Heart right ventricle (tissue), 16 donors: ENCODE results near the gene ZNF586. TPM values are rescaled to one million over a fixed set of nuclear protein-coding genes. Genes with fewer than 3 reads are reported as not detected.
"Not testable (repeated sequence)": the region's sequence is repeated elsewhere in the genome, so short reads cannot be mapped to it uniquely, and the experiment has no call there.

Experiments used
- ATAC-seq, 8 donors: fragments of 200-7000 bp; cut with Tn5 transposase; one replicate each; pipeline ENCODE4 v1.9.1; 2020; ENCODE audit warnings: mild to moderate bottlenecking in 8 of 8, moderate library complexity in 8 of 8, moderate number of reproducible peaks in 1 of 8
- DNase-seq, 2 donors: peaks; one replicate each; pipeline ENCODE4 v3.0.0-alpha.2; 2020
- H3K27ac ChIP-seq, 10 donors: fragments of 200-600 bp; sonication (generic) in 2 of 10; one replicate each; pipeline versions ENCODE4 v1.5.0 to v1.8.0; 2020 to 2022; ENCODE audit warnings: mild to moderate bottlenecking in 3 of 10
- H3K27me3 ChIP-seq, 7 donors: fragments of 200-600 bp; one replicate each; pipeline ENCODE4 v1.8.0; 2021 to 2022; ENCODE audit warnings: mild to moderate bottlenecking in 2 of 7
- H3K36me3 ChIP-seq, 9 donors: fragments of 200-600 bp; sonication (generic) in 1 of 9; one replicate each; pipeline versions ENCODE4 v1.5.0 to v1.8.0; 2020 to 2022; ENCODE audit warnings: mild to moderate bottlenecking in 2 of 9
- H3K4me1 ChIP-seq, 9 donors: fragments of 200-600 bp; sonication (generic) in 1 of 9; one replicate each; pipeline versions ENCODE4 v1.5.0 to v1.8.0; 2020 to 2022; ENCODE audit warnings: mild to moderate bottlenecking in 4 of 9
- H3K4me3 ChIP-seq, 10 donors: fragments of 200-600 bp; sonication (generic) in 2 of 10; one replicate each; pipeline versions ENCODE4 v1.5.0 to v1.8.0; 2020 to 2022; ENCODE audit warnings: mild to moderate bottlenecking in 7 of 10, moderate library complexity in 2 of 10
- H3K9me3 ChIP-seq, 11 donors: fragments of 200-600 bp in 10 of 11; sonication (generic) in 2 of 11; one replicate each; pipeline versions ENCODE4 v1.5.0 to v1.8.0; 2013 to 2022; ENCODE audit warnings: mild to moderate bottlenecking in 2 of 11, control low read depth in 1 of 11, moderate library complexity in 1 of 11
- WGBS, 2 donors: extraction: QIAGEN DNeasy Blood & Tissue Kit; methylation state at CpG; one replicate each; pipeline ENCODE4 v1.1.7; 2013; ENCODE audit warnings: inconsistent platforms in 1 of 2; 5-methylcytosine and 5-hydroxymethylcytosine counted together
- intact Hi-C, 10 donors: fragments of 100-400 bp; cut with DNase I; formaldehyde crosslinking; loops; one replicate each; pipeline versions ENCODE4 v1.11.1 to v1.14.2; 2022
- polyA plus RNA-seq, 2 donors: library from polyadenylated mRNA; stranded (reverse); fragments of 200-250 nt; gene quantifications; one replicate each; pipeline ENCODE4 v1.2.3, GENCODE V29; 2013
- total RNA-seq, 10 donors: library from RNA; stranded (reverse); fragmentation: NEBNext Ultra II Directional in 3 of 10; extraction: Animal tissue kit (Norgen Biotek cat#: 25700) in 3 of 10; gene quantifications; one replicate each; pipeline versions ENCODE4 v1.2.1 to v1.2.4, GENCODE V29; 2021 to 2023
- TF ChIP-seq, protein P1 (sequence below), 9 donors: fragments of 200-600 bp; sonication (generic) in 2 of 9; IDR thresholded peaks; one replicate each; pipeline versions ENCODE4 v1.5.0 to v1.8.0; 2021 to 2022; ENCODE audit warnings: antibody characterized with exemption in 9 of 9, mild to moderate bottlenecking in 5 of 9, moderate library complexity in 1 of 9
- donor health status: Arrhythmogenic right ventricular cardiomyopathy.
- donor health status: ischemic (EF 13 %, LVEDD 7.1; RV severe dilation, severe dysfunction).
- donor health status: healthy with polysubstance abuse.
- donor health status: DM: no; HTN: yes; CAD: no.
- donor health status: DM: no; HTN: no; CAD: no.
- donor health status: ischemic (EF 25% LVEDD 6.9; RV normal size, moderate dysfunction).
- donor health status: ischemic (EF 25% LVEDD 5.7; RV mildly dilated, moderate dysfunction).
- donor health status: healthy.
- donor health status: DM: yes; HTN: yes; CAD: no.
- donor health status: Ischemic cardiomyopathy.
- donor health status: ischemic (EF 35%, LVEDD 5.7; RV mildly dilated, moderate dysfunction).
- donor health status: nonischemic (EF 11% LVEDD 7.7; RV severe dilation, severe dysfunction).
- donor health status: DM: yes; HTN: yes; CAD: no.
- donor health status: PGD.
- donor health status: ischemic (EF 29% LVEDD 5.4; RV normal size, mild dysfunction).
- donor health status: nonischemic (EF 23%, LVEDD 6.1; RV moderate dilation, normal function).

The ZNF586 gene
- total and polyA plus RNA-seq, 12 donors = 6.7 to 14.4 (median 10.0) TPM

DNA sequence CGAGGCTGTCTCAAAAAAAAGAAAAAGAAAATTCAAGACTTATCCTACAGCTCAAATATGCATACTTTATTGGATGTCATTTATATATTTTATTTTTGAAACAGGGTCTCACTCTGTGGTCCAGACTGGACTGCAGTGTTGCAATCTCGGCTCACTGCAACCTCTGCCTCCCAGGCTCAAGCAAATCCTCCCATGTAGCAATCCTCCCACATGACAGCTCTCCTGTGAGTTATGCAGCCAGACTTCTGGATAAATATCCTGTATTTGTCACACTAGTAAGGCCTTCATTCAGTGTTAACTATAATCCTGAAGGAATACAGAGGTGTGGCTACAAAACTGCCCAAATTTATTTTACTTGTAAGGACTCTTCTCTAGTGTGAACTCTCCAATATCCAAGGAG lies 38.1 kb downstream of the ZNF586 start:
- TF ChIP-seq, protein P1, sequence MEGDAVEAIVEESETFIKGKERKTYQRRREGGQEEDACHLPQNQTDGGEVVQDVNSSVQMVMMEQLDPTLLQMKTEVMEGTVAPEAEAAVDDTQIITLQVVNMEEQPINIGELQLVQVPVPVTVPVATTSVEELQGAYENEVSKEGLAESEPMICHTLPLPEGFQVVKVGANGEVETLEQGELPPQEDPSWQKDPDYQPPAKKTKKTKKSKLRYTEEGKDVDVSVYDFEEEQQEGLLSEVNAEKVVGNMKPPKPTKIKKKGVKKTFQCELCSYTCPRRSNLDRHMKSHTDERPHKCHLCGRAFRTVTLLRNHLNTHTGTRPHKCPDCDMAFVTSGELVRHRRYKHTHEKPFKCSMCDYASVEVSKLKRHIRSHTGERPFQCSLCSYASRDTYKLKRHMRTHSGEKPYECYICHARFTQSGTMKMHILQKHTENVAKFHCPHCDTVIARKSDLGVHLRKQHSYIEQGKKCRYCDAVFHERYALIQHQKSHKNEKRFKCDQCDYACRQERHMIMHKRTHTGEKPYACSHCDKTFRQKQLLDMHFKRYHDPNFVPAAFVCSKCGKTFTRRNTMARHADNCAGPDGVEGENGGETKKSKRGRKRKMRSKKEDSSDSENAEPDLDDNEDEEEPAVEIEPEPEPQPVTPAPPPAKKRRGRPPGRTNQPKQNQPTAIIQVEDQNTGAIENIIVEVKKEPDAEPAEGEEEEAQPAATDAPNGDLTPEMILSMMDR (IDR thresholded peaks at IDR 0.05) = no peak
- peaks cover 0 to 66% (median 18%) of the 10 kb centered on the region in 9 donors for H3K36me3 ChIP-seq

DNA sequence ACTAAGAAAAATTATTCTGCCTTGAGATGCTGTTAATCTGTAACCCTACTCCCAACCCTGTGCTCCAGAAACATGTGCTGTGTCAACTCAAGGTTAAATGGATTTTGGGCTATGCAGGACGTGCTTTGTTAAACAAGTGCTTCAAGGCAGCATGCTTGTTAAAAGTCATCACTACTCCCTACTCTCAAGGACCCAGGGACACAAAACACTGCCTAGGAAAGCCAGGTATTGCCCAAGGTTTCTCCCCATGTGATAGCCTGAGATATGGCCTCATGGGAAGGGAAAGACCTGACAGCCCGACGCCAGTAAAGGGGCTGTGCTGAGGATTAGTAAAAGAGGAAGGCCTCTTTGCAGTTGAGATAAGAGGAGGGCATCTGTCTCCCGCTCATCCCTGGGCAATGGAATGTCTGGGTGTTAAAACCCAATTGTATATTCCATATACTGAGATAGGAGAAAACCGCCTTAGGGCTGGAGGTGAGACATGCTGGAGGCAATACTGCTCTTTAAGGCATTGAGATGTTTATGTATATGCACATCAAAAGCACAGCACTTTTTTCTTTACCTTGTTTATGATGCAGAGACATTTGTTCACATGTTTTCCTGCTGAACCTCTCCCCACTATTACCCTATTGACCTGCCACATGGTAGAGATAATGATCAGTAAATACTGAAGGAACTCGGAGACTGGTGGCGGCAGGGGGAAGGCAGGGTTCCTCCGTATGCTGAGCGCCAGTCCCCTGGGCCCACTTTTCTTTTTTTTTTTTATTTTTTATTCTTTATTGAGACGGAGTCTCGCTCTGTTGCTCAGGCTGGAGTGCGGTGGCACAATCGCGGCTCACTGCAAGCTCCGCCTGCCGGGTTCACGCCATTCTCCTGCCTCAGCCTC lies 41.2 kb downstream of the ZNF586 start:
- ATAC-seq, H3K27me3 ChIP-seq, H3K27ac ChIP-seq, H3K9me3 ChIP-seq, H3K4me3 ChIP-seq, intact Hi-C loops, DNase-seq: not testable (repeated sequence)
- 76 to 81% methylated on average over 17 of the region's 17 CpGs for WGBS, 2 donors
- peaks cover 2 to 28% (median 16%) of the 10 kb centered on the region in 9 donors for H3K4me1 ChIP-seq
- peaks cover 0 to 69% (median 18%) of the 10 kb centered on the region in 9 donors for H3K36me3 ChIP-seq

More for the DNA sequence above, 38.1 kb downstream of the ZNF586 start:
- intact Hi-C loops = no loop called here
- Histone ChIP-seq H3K27me3 (no peaks in the 10 kb centered on the region), H3K4me1 (peaks cover 4 to 36% (median 22%) of the 10 kb centered on the region in 9 donors), H3K9me3 (no peaks in the 10 kb centered on the region), H3K27ac (no peak overlapping the region), H3K4me3 (no peak overlapping the region)
- ATAC-seq (no peak), DNase-seq (no peak)
- WGBS, 2 donors = 89 to 92% methylated on average over 2 of the region's 2 CpGs

DNA sequence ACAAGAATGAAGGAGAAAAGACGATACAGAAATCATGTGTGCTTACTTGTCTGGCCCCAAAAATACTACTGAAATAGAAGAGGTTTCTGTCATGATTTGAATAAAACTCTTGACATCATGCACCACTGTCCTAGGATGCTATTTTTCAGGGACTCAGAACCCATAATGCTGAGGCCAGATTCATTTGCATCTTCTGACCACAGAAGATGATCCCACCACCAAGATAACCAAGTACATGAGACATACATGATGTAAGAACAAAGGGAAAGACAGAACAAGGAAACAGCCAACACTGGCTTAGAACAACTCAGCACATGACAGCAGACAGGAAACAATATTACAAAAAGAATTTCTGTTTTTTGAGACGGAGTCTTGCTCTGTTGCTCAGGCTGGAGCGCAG lies 42.8 kb downstream of the ZNF586 start:
- Histone ChIP-seq H3K4me1 (peaks cover 2 to 26% (median 16%) of the 10 kb centered on the region in 9 donors), H3K9me3 (no peaks in the 10 kb centered on the region), H3K36me3 (peaks cover 0 to 55% (median 18%) of the 10 kb centered on the region in 9 donors), H3K27me3 (no peaks in the 10 kb centered on the region), H3K27ac (peak overlapping the region in 1 of 10 donors; percentile 69), H3K4me3 (no peak overlapping the region)
- no peak for DNase-seq
- TF ChIP-seq, protein P1 (IDR thresholded peaks at IDR 0.05) = no peak
- no peak for ATAC-seq
- intact Hi-C loops = no loop called here
- WGBS, 2 donors = 85 to 89% methylated on average over 3 of the region's 3 CpGs

DNA sequence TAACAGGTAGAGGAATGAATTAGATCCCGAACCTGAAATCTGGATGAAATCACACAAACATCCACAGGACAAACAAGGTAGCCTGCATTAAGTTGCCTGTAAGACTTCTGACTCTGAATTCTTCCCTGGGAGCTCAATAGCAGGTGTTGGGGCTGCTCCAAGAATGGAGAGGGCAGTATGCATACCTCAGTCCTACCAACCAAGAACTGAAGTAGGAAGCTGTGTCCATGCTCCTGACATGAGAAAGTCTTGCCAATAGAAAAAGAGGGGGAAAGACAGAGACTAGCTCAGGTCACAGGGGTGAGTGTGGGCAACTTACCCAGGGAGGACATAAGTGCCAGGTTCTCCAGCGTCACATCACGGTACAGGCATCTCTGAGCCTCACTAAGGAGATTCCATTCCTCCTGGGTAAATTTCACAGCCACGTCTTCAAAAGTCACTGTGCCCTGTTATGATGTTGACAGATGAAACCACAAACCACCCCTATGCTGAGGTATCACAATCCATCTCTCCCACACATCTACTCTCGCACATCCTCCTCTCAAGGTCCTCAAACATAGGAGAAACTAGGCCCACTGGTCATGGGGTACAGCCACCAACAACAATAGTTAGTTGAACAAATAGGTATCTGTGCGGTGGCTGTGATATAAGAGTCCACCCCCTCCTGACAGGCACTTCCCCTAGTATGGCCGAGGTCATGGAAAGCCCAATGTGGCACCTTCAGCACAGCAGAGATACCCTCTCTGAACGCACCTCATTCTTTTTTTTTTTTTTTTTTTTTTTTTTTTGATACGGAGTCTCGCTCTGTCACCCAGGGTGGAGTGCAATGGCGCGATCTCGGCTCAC lies 43.7 kb downstream of the ZNF586 start:
- peaks cover 2 to 26% (median 16%) of the 10 kb centered on the region in 9 donors for H3K4me1 ChIP-seq
- H3K9me3 ChIP-seq, DNase-seq, H3K27me3 ChIP-seq, intact Hi-C loops: not testable (repeated sequence)
- H3K27ac ChIP-seq = peak overlapping the region in 4 of 10 donors; percentile 69 to 89 (median 77)
- H3K36me3 ChIP-seq = peaks cover 0 to 45% (median 12%) of the 10 kb centered on the region in 9 donors
- H3K4me3 ChIP-seq = peak overlapping the region in 7 of 10 donors; percentile 74 to 92 (median 82)
- ATAC-seq = peak in 1 of 8 donors; percentile 1
- WGBS, 2 donors = 88 to 90% methylated on average over 12 of the region's 13 CpGs

DNA sequence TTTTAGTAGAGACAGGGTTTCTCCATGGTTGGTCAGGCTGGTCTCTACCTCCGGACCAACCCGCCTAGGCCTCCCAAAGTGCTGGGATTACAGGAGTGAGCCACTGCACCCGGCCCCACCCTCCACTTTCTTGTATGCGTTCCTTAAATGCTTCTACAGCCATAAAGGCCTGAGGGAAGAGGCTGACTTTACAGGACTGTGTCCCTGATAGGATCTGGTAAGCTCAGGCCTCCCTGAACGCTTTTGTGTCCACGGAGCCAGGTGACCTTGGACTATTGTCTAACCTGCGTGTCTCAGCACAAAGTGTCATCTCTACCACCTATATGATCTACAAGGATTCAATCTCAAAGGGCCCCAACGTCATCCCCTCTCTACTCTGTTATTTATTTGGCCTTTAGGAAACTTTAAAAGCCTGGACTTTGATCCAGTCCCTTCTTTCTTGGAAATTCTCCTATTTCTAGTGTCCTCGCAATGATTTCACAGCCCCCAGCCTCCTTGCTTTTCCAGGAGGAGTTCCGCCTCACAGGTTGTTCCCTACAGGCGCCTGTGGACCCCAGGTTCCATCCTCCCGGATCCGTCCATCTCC lies 44.5 kb downstream of the ZNF586 start:
- H3K36me3 ChIP-seq = peaks cover 0 to 40% (median 8%) of the 10 kb centered on the region in 9 donors
- peak overlapping the region in 9 of 10 donors; percentile 71 to 89 (median 82) for H3K27ac ChIP-seq
- H3K4me3 ChIP-seq = peak overlapping the region; percentile 57 to 92 (median 78)
- H3K4me1 ChIP-seq = peaks cover 2 to 32% (median 19%) of the 10 kb centered on the region in 9 donors
- intact Hi-C loops = no loop called here
- TF ChIP-seq, protein P1 (IDR thresholded peaks at IDR 0.05) = no peak
- ATAC-seq (peak in 3 of 8 donors; percentile 11 to 16 (median 13)), DNase-seq (no peak)
- no peaks in the 10 kb centered on the region for H3K9me3 ChIP-seq
- WGBS, 2 donors = 11 to 21% methylated on average over 11 to 13 of the region's 13 CpGs
- H3K27me3 ChIP-seq = no peaks in the 10 kb centered on the region
